Esophagus muscularis mucosa (tissue), 4 donors: ENCODE measurements around the gene AKIP1. TPM values are rescaled to one million over a fixed set of nuclear protein-coding genes. Genes with fewer than 3 reads are reported as not detected.

Experiments used
- DNase-seq: peaks from one replicate; pipeline ENCODE4 v3.0.0-alpha.2; 2017; ENCODE audit errors: extremely low spot score
- H3K27ac ChIP-seq, 4 donors: fragments of 200-600 bp; sonication (generic); replicated peaks in 1 of 4; 1 replicate in 3 of 4; 2 replicates in 1 of 4; pipeline ENCODE4 v1.5.1; 2016 to 2019; ENCODE audit warnings: mild to moderate bottlenecking in 1 of 4
- H3K27me3 ChIP-seq, 4 donors: fragments of 200-600 bp; sonication (generic); one replicate each; pipeline versions ENCODE4 v1.5.1 to v1.6.0; 2016 to 2019
- H3K36me3 ChIP-seq, 4 donors: fragments of 200-600 bp; sonication (generic); one replicate each; pipeline ENCODE4 v1.5.1; 2016 to 2019
- H3K4me1 ChIP-seq, 4 donors: fragments of 200-600 bp; sonication (generic); one replicate each; pipeline ENCODE4 v1.5.1; 2016 to 2019
- H3K4me3 ChIP-seq, 4 donors: fragments of 200-600 bp; sonication (generic); 1 replicate in 2 of 4; 2 replicates in 2 of 4; pipeline ENCODE4 v1.5.1; 2016 to 2019; ENCODE audit warnings: mild to moderate bottlenecking in 4 of 4, moderate library complexity in 1 of 4
- H3K9me3 ChIP-seq, 4 donors: fragments of 200-600 bp; sonication (generic); 1 replicate in 3 of 4; 2 replicates in 1 of 4; pipeline ENCODE4 v1.5.1; 2016 to 2019
- CTCF ChIP-seq, 3 experiments: fragments of 200-600 bp in 2 of 3; fragments of 450-650 bp in 1 of 3; sonication (generic) in 2 of 3; IDR thresholded peaks; one replicate each; pipeline ENCODE4 v1.5.1; 2017 to 2019; ENCODE audit warnings: antibody characterized with exemption in 3 of 3, mild to moderate bottlenecking in 2 of 3, moderate library complexity in 1 of 3
- EP300 ChIP-seq: sonication (generic); formaldehyde crosslinking; IDR thresholded peaks from one replicate; pipeline ENCODE4 v1.6.1; 2017; ENCODE audit warnings: antibody characterized with exemption
- POLR2A ChIP-seq: fragments of 450-650 bp; IDR thresholded peaks from one replicate; pipeline ENCODE4 v1.6.1; 2017; ENCODE audit warnings: antibody characterized with exemption, moderate library complexity, mild to moderate bottlenecking, low read depth
- POLR2AphosphoS5 ChIP-seq, 2 donors: sonication (generic); formaldehyde crosslinking; IDR thresholded peaks; one replicate each; pipeline ENCODE4 v1.6.1; 2017; ENCODE audit warnings: antibody characterized with exemption in 2 of 2
- WGBS: methylation state at CpG from one replicate; pipeline ENCODE4 v1.1.5; 2018; 5-methylcytosine and 5-hydroxymethylcytosine counted together
- intact Hi-C: fragments of 100-400 bp; cut with DNase I; formaldehyde crosslinking; loops from one replicate; pipeline ENCODE4 v1.15.1; 2023
- total RNA-seq, 4 donors: library from RNA; depleted of rRNA; stranded (reverse); fragments of >200 nt; gene quantifications; one replicate each; pipeline versions ENCODE4 v1.1.0 to v1.2.1, GENCODE V29; 2016

AKIP1 gene
- total RNA-seq, result 10 to 100 TPM; 30.5 to 56.4 (median 41.7) TPM

DNA sequence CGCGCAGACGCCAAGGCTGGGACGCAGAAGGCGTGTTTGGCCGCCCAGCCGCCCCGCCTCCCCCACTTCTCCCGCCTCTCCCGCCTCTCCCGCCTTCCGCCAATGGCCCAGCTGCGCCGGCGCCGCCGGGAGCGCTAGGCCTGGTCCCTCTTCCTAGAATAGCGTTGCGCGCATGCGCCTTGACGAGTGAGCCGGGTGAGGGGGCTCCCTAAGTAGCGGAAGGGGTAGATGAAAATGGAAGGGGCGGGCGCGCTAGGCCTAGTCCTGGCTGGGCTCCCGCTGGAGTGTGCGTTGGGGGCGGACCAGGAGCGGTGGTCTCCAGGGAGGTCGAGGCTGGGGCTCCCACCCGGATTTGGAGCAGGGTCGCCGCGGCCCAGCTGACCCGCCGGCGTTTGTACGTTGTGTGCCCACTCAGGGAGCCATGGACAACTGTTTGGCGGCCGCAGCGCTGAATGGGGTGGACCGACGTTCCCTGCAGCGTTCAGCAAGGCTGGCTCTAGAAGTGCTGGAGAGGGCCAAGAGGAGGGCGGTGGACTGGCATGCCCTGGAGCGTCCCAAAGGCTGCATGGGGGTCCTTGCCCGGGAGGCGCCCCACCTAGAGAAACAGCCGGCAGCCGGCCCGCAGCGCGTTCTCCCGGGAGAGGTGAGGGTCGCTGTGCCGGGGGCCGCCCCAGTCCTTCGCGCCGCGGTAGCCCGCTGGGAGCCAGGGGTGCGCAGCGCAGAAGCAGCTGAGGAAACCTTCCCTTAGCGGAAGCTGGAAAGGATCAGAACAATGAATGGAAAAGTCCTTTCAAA, at the start of gene AKIP1:
AKIP1 (plus strand) TSS at position 161 of the 795 bp plus-strand sequence; CDS start at position 422, 261 bp downstream.
- intact Hi-C loops, result loop anchor here (5.0 to 10.0 kb wide), 2 partner anchors 99 to 226 kb away; partner anchors contain the start of genes RPL27A and TRIM66
- H3K27ac ChIP-seq, result peak within 1 kb of the TSS; percentile 91 to 98 (median 98)
- peak within 1 kb of the TSS; percentile 79 to 95 (median 92) for H3K4me3 ChIP-seq
- peak; percentile 96 for DNase-seq
- TF ChIP-seq POLR2A (peak; percentile 24), EP300 (no peak), CTCF (IDR thresholded peaks at IDR 0.05) (peak in 1 of 3 experiments; percentile 2), POLR2AphosphoS5 (IDR thresholded peaks at IDR 0.05) (peak; percentile 88 to 92)
- H3K4me1 ChIP-seq, result peaks cover 20 to 50% (median 45%) of the 10 kb centered on the region in 4 donors
- H3K27me3 ChIP-seq, result no peaks in the 10 kb centered on the region
- no peaks in the 10 kb centered on the region for H3K9me3 ChIP-seq
- peaks cover 0 to 9% (median 4%) of the 10 kb centered on the region in 4 donors for H3K36me3 ChIP-seq
- WGBS, result 0% methylated on average over 23 of the region's 68 CpGs

- Histone ChIP-seq H3K9me3 (no peaks in the 10 kb centered on the region), H3K36me3 (no peaks in the 10 kb centered on the region), H3K27ac (peak overlapping the region in 1 of 4 donors; percentile 31), H3K27me3 (no peaks in the 10 kb centered on the region), H3K4me3 (no peak overlapping the region), H3K4me1 (peaks cover 7 to 52% (median 29%) of the 10 kb centered on the region in 4 donors)
- TF ChIP-seq EP300 (no peak), CTCF (IDR thresholded peaks at IDR 0.05) (no peak), POLR2A (no peak), POLR2AphosphoS5 (IDR thresholded peaks at IDR 0.05) (no peak)
- no peak for DNase-seq
- intact Hi-C loops, result no loop called here
- 64% methylated on average over 1 of the region's 1 CpG for WGBS
Measured at GRCh38 chr11:8863838-8864237, 47.2 kb upstream of the AKIP1 start.

DNA sequence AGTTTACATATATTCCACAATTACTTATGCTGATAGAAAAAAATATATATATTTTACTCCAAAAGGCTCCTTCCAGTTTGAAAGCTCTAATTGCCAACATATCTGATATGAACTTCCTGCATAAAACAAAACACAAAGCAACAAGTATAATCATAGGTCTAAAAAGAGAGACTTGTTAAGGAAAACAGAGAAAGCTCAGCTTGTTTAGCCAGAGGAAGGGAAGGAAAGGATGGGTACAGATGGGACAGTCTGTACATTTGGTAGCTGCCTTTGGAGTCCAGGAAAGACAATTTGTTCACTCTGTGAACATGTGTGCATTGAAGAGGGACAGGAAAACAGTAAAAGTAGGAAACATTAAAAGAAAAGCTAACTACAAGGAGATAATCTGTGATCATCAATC, 45.7 kb upstream of the AKIP1 start:
- intact Hi-C loops, result no loop called here
- TF ChIP-seq POLR2A (no peak), EP300 (no peak), CTCF (IDR thresholded peaks at IDR 0.05) (no peak), POLR2AphosphoS5 (IDR thresholded peaks at IDR 0.05) (no peak)
- DNase-seq, result no peak
- Histone ChIP-seq H3K36me3 (no peaks in the 10 kb centered on the region), H3K27me3 (no peaks in the 10 kb centered on the region), H3K4me1 (peaks cover 7 to 64% (median 41%) of the 10 kb centered on the region in 4 donors), H3K4me3 (no peak overlapping the region), H3K27ac (peak overlapping the region in 1 of 4 donors; percentile 46), H3K9me3 (no peaks in the 10 kb centered on the region)

GRCh38 chr11:8867035-8867434, 44.0 kb upstream of the AKIP1 start:
- 59% methylated on average over 6 of the region's 6 CpGs for WGBS
- no peaks in the 10 kb centered on the region for H3K9me3 ChIP-seq
- DNase-seq, result no peak
- intact Hi-C loops, result no loop called here
- no peak for TF ChIP-seq POLR2AphosphoS5 (IDR thresholded peaks at IDR 0.05)
- TF ChIP-seq POLR2A, result no peak
- TF ChIP-seq CTCF (IDR thresholded peaks at IDR 0.05), result no peak
- TF ChIP-seq EP300, result no peak
- no peak overlapping the region for H3K4me3 ChIP-seq
- no peaks in the 10 kb centered on the region for H3K27me3 ChIP-seq
- H3K4me1 ChIP-seq, result peaks cover 13 to 73% (median 50%) of the 10 kb centered on the region in 4 donors
- H3K27ac ChIP-seq, result peak overlapping the region in 2 of 4 donors; percentile 8 to 32
- no peaks in the 10 kb centered on the region for H3K36me3 ChIP-seq
